K562 (cell line): ENCODE data around the gene BRAF. TPM values are rescaled to one million over a fixed set of nuclear protein-coding genes. Genes with fewer than 3 reads are reported as not detected.

ENCODE experiments used
- ATF2 ChIP-seq: sonication (generic); formaldehyde crosslinking; IDR thresholded peaks from 2 replicates; pipeline ENCODE4 v1.8.1; 2022; ENCODE audit warnings: missing genetic modification reagents
- ATF3 ChIP-seq, 2 experiments: fragments of 450-650 bp in 1 of 2; sonication (generic) in 1 of 2; formaldehyde crosslinking in 1 of 2; IDR thresholded peaks in 1 of 2; conservative IDR thresholded peaks in 1 of 2; 2 replicates each; pipeline versions ENCODE4 v1.6.1 to v1.8.1; 2016 to 2023; ENCODE audit warnings: mild to moderate bottlenecking in 2 of 2, moderate library complexity in 2 of 2, inconsistent platforms in 1 of 2, missing genetic modification reagents in 1 of 2
- C11orf30 ChIP-seq: fragments of 450-650 bp; IDR thresholded peaks from 2 replicates; pipeline ENCODE4 v1.6.1; 2016; ENCODE audit warnings: low read depth, mild to moderate bottlenecking
- CREB1 ChIP-seq, 2 experiments: sonication (generic) in 1 of 2; formaldehyde crosslinking in 1 of 2; IDR thresholded peaks; 2 replicates each; pipeline versions ENCODE4 v1.6.1 to v1.8.0; 2012 to 2022; ENCODE audit warnings: inconsistent platforms in 1 of 2, mild to moderate bottlenecking in 1 of 2, missing genetic modification reagents in 1 of 2, moderate library complexity in 1 of 2
- FOXK2 ChIP-seq, 2 experiments: fragments of 450-650 bp; IDR thresholded peaks in 1 of 2; conservative IDR thresholded peaks in 1 of 2; 2 replicates each; pipeline ENCODE4 v1.6.1; 2016; ENCODE audit warnings: low read depth in 2 of 2, mild to moderate bottlenecking in 1 of 2
- HDAC2 ChIP-seq: fragments of 450-650 bp; IDR thresholded peaks from 2 replicates; pipeline ENCODE4 v1.6.1; 2016; ENCODE audit warnings: mild to moderate bottlenecking
- JUNB ChIP-seq: fragments of 450-650 bp; formaldehyde crosslinking; conservative IDR thresholded peaks from 2 replicates; pipeline ENCODE4 v1.4.0; 2020; ENCODE audit warnings: mild to moderate bottlenecking
- MED1 ChIP-seq: sonication (generic); formaldehyde crosslinking; IDR thresholded peaks from 2 replicates; pipeline ENCODE4 v1.8.1; 2023; ENCODE audit warnings: missing genetic modification reagents, borderline replicate concordance
- polyA plus RNA-seq, 8 experiments: library from polyadenylated mRNA; depleted of rRNA in 4 of 8; stranded (reverse) in 5 of 8; unstranded in 3 of 8; fragments of >200 nt; fragmentation: Nextera tagmentation in 2 of 8; fragmentation: Illumina TruSeq in 1 of 8; extraction: Ambion mirVana in 2 of 8; extraction: Trizol in 1 of 8; gene quantifications; 2 replicates each; pipeline versions ENCODE4 v1.2.1 to v1.2.3, GENCODE V29; 2011 to 2014; ENCODE audit warnings: inconsistent platforms in 1 of 8, missing spikeins in 1 of 8
- total RNA-seq, 7 experiments: library from RNA; depleted of rRNA in 6 of 7; stranded (reverse); fragments of >200 nt in 6 of 7; fragmentation: Illumina TruSeq in 2 of 7; extraction: Trizol in 2 of 7; gene quantifications; 2 replicates each; pipeline versions ENCODE4 v1.2.1 to v1.2.3, GENCODE V29; 2011 to 2021; ENCODE audit warnings: low replicate concordance in 1 of 7
- TF ChIP-seq, protein P1 (sequence below): fragments of 450-650 bp; IDR thresholded peaks from 2 replicates; pipeline ENCODE4 v1.6.1; 2016; ENCODE audit warnings: mild to moderate bottlenecking, moderate library complexity
- TF ChIP-seq, protein P2 (sequence below): fragments of 450-650 bp; formaldehyde crosslinking; IDR thresholded peaks from 2 replicates; pipeline ENCODE4 v1.4.0; 2022; ENCODE audit warnings: missing genetic modification characterization

Gene BRAF
- total and polyA plus RNA-seq, 9 of the 15 experiments (the other 6 are each of a cell fraction or from before 2014, with no cell fraction given) = 3.6 to 38.3 (median 21.9) TPM

DNA sequence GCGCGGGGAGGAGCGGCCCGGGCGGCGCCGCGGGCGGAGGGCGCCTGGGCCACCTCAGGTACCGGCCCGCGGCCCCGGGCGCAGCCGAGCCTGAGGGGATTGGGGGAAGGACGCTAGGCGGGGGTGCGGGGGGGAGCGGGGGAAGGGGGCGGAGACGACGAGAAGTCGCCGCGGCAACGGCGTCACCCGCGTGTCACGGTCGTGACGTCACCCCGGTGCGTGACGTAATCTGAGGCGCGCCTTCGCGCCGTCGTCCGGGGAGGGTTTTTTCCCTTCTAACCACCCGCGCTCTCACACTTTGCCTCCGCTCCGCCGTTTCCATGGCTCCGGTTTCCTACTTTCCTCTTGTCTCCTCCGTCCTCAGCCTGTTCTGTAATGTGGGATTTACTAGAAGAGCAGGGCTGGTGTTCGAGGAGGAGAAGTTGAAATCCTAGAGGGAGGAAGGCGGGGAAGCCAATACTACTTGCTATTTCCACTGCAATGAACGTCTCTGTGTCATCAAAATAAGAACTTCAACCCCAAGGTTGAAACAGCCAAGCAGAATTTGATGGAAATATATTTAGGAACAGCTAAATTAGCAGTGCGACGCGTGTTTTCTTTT lies at the start of gene BRAF (continued):
- TF ChIP-seq ATF2 (CRISPR knock-in tag) (peak; percentile 76; the same call in 1 of the 2 replicates), FOXK2 (conservative IDR thresholded peaks at IDR 0.05 in 1 of 2, IDR thresholded peaks at IDR 0.05 in 1 of 2; ENCODE audit: low read depth in 2 of 2) (peak; percentile 76 to 78), CREB1 (IDR thresholded peaks at IDR 0.05) (peak; percentile 99), CREB1 (CRISPR knock-in tag; IDR thresholded peaks at IDR 0.05) (peak; percentile 98), MED1 (CRISPR knock-in tag) (no peak), ATF3 (IDR thresholded peaks at IDR 0.05) (peak; percentile 99), ATF3 (CRISPR knock-in tag; conservative IDR thresholded peaks at IDR 0.05) (peak; percentile 67; the same call in 1 of the 2 replicates), JUNB (CRISPR knock-in tag) (peak; percentile 97), C11orf30 (peak; percentile 89), HDAC2 (peak; percentile 78; the same call in 1 of the 2 replicates)
- TF ChIP-seq, protein P1, sequence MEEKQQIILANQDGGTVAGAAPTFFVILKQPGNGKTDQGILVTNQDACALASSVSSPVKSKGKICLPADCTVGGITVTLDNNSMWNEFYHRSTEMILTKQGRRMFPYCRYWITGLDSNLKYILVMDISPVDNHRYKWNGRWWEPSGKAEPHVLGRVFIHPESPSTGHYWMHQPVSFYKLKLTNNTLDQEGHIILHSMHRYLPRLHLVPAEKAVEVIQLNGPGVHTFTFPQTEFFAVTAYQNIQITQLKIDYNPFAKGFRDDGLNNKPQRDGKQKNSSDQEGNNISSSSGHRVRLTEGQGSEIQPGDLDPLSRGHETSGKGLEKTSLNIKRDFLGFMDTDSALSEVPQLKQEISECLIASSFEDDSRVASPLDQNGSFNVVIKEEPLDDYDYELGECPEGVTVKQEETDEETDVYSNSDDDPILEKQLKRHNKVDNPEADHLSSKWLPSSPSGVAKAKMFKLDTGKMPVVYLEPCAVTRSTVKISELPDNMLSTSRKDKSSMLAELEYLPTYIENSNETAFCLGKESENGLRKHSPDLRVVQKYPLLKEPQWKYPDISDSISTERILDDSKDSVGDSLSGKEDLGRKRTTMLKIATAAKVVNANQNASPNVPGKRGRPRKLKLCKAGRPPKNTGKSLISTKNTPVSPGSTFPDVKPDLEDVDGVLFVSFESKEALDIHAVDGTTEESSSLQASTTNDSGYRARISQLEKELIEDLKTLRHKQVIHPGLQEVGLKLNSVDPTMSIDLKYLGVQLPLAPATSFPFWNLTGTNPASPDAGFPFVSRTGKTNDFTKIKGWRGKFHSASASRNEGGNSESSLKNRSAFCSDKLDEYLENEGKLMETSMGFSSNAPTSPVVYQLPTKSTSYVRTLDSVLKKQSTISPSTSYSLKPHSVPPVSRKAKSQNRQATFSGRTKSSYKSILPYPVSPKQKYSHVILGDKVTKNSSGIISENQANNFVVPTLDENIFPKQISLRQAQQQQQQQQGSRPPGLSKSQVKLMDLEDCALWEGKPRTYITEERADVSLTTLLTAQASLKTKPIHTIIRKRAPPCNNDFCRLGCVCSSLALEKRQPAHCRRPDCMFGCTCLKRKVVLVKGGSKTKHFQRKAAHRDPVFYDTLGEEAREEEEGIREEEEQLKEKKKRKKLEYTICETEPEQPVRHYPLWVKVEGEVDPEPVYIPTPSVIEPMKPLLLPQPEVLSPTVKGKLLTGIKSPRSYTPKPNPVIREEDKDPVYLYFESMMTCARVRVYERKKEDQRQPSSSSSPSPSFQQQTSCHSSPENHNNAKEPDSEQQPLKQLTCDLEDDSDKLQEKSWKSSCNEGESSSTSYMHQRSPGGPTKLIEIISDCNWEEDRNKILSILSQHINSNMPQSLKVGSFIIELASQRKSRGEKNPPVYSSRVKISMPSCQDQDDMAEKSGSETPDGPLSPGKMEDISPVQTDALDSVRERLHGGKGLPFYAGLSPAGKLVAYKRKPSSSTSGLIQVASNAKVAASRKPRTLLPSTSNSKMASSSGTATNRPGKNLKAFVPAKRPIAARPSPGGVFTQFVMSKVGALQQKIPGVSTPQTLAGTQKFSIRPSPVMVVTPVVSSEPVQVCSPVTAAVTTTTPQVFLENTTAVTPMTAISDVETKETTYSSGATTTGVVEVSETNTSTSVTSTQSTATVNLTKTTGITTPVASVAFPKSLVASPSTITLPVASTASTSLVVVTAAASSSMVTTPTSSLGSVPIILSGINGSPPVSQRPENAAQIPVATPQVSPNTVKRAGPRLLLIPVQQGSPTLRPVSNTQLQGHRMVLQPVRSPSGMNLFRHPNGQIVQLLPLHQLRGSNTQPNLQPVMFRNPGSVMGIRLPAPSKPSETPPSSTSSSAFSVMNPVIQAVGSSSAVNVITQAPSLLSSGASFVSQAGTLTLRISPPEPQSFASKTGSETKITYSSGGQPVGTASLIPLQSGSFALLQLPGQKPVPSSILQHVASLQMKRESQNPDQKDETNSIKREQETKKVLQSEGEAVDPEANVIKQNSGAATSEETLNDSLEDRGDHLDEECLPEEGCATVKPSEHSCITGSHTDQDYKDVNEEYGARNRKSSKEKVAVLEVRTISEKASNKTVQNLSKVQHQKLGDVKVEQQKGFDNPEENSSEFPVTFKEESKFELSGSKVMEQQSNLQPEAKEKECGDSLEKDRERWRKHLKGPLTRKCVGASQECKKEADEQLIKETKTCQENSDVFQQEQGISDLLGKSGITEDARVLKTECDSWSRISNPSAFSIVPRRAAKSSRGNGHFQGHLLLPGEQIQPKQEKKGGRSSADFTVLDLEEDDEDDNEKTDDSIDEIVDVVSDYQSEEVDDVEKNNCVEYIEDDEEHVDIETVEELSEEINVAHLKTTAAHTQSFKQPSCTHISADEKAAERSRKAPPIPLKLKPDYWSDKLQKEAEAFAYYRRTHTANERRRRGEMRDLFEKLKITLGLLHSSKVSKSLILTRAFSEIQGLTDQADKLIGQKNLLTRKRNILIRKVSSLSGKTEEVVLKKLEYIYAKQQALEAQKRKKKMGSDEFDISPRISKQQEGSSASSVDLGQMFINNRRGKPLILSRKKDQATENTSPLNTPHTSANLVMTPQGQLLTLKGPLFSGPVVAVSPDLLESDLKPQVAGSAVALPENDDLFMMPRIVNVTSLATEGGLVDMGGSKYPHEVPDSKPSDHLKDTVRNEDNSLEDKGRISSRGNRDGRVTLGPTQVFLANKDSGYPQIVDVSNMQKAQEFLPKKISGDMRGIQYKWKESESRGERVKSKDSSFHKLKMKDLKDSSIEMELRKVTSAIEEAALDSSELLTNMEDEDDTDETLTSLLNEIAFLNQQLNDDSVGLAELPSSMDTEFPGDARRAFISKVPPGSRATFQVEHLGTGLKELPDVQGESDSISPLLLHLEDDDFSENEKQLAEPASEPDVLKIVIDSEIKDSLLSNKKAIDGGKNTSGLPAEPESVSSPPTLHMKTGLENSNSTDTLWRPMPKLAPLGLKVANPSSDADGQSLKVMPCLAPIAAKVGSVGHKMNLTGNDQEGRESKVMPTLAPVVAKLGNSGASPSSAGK = peak; percentile 85
- TF ChIP-seq, protein P2, sequence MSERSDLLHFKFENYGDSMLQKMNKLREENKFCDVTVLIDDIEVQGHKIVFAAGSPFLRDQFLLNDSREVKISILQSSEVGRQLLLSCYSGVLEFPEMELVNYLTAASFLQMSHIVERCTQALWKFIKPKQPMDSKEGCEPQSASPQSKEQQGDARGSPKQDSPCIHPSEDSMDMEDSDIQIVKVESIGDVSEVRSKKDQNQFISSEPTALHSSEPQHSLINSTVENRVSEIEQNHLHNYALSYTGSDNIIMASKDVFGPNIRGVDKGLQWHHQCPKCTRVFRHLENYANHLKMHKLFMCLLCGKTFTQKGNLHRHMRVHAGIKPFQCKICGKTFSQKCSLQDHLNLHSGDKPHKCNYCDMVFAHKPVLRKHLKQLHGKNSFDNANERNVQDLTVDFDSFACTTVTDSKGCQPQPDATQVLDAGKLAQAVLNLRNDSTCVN (CRISPR knock-in tag) = no peak
